ENCODE results near the gene KRTAP19-4. TPM values are rescaled to one million over a fixed set of nuclear protein-coding genes. Genes with fewer than 3 reads are reported as not detected.
"Not testable (repeated sequence)": the region's sequence is repeated elsewhere in the genome, so short reads cannot be mapped to it uniquely, and the experiment has no call there.

Gene KRTAP19-4, protein sequence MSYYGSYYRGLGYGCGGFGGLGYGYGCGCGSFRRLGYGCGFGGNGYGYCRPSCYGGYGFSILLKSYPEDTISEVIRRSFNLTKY
- not detected for total RNA-seq

DNA sequence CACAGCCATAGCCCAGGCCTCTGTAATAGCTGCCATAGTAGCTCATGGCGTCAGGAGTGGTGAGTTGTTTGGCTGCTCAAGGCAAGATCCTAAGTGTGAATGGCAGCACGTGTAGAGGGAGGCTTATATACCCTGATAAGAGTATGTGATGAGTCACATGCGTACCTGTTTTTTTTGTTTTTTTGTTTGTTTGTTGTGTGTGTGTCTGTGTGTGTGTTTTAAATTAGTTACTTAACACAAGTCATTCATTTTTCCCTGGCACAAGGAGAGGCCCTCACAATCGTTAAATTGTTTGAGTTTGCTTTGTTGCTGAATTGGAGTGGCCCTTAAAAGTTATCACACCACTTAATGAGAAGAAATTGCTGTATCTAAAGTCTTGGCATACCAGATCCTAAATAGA, at the start of gene KRTAP19-4:
Gene KRTAP19-4, minus strand, starts transcription at position 101 of the 400 bp plus-strand sequence. Its CDS starts 55 bp downstream, at position 46.
- TF ChIP-seq EP300 (IDR thresholded peaks at IDR 0.05), result no peak
- TF ChIP-seq, protein P1, sequence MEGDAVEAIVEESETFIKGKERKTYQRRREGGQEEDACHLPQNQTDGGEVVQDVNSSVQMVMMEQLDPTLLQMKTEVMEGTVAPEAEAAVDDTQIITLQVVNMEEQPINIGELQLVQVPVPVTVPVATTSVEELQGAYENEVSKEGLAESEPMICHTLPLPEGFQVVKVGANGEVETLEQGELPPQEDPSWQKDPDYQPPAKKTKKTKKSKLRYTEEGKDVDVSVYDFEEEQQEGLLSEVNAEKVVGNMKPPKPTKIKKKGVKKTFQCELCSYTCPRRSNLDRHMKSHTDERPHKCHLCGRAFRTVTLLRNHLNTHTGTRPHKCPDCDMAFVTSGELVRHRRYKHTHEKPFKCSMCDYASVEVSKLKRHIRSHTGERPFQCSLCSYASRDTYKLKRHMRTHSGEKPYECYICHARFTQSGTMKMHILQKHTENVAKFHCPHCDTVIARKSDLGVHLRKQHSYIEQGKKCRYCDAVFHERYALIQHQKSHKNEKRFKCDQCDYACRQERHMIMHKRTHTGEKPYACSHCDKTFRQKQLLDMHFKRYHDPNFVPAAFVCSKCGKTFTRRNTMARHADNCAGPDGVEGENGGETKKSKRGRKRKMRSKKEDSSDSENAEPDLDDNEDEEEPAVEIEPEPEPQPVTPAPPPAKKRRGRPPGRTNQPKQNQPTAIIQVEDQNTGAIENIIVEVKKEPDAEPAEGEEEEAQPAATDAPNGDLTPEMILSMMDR (IDR thresholded peaks at IDR 0.05), result no peak
- no peak for DNase-seq (ENCODE audit: extremely low spot score)
- H3K4me3 ChIP-seq, result no peak within 1 kb of the TSS
- intact Hi-C loops (cut with DNase I), result no loop called here
- no peaks in the 10 kb centered on the region for H3K9me3 ChIP-seq
- H3K36me3 ChIP-seq, result no peaks in the 10 kb centered on the region
- H3K27me3 ChIP-seq, result no peaks in the 10 kb centered on the region
- no peaks in the 10 kb centered on the region for H3K4me1 ChIP-seq
- no peak within 1 kb of the TSS for H3K27ac ChIP-seq (replicated peaks in 1 of 4)
- 84% methylated on average over 4 of the region's 4 CpGs for WGBS

DNA sequence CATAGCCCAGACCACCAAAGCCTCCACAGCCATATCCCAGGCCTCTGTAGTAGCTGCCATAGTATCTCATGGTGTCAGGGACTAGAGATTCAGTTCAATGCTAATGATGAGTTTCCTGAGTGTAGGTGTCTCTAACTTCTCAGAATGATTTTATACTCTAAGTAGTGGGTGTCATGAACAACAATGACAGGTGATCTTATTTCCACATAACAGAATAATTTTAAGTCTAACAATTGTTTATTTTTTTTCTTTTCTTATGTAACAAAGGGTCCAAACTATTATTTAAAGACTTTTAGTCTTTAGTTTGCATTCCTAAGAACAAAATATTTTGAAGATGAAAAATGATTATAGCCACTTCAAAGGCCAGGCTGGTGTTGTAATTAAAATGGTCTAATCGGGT, 44.8 kb upstream of the KRTAP19-4 start, which contains the start of gene KRTAP19-6:
Gene KRTAP19-6, minus strand, starts transcription at position 101 of the 400 bp plus-strand sequence. Its CDS starts 31 bp downstream, at position 70.
- 74% methylated on average over 1 of the region's 1 CpG for WGBS
- intact Hi-C loops (cut with DNase I), result no loop called here
- H3K27me3 ChIP-seq, result no peaks in the 10 kb centered on the region
- peaks cover 0 to 4% (median 0%) of the 10 kb centered on the region in 4 donors for H3K9me3 ChIP-seq
- no peaks in the 10 kb centered on the region for H3K36me3 ChIP-seq
- DNase-seq (ENCODE audit: extremely low spot score), result no peak
- H3K4me3 ChIP-seq, result no peak within 1 kb of the TSS
- TF ChIP-seq, protein P1 (IDR thresholded peaks at IDR 0.05), result no peak
- TF ChIP-seq POLR2AphosphoS5 (IDR thresholded peaks at IDR 0.05), result no peak
- no peak for TF ChIP-seq POLR2A (IDR thresholded peaks at IDR 0.05; ENCODE audit: low read depth)
- TF ChIP-seq EP300 (IDR thresholded peaks at IDR 0.05), result no peak
- H3K4me1 ChIP-seq, result no peaks in the 10 kb centered on the region
- H3K27ac ChIP-seq (replicated peaks in 1 of 4), result no peak within 1 kb of the TSS

DNA sequence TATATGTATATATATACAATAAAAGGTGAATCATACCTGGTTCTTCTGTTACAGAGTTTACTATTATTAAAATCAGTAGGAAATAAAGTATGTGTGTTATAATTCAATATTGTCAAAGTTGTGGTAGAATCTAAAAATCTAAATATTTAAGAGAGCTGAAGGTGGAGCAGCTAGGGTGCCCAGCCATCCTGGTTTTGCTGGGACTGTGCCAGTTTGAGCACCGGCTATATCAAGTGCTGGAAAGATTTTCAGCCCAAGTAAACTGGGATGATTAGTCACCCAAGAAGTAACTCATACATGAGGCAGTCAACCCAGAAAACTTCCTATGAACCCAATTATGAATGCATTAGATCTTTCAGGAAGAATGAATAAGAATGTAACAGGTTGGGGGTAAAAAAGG, 21.9 kb upstream of the KRTAP19-4 start:
- Histone ChIP-seq H3K36me3 (no peaks in the 10 kb centered on the region), H3K4me1 (no peaks in the 10 kb centered on the region), H3K27me3 (no peaks in the 10 kb centered on the region), H3K9me3 (no peaks in the 10 kb centered on the region), H3K4me3 (no peak overlapping the region), H3K27ac (replicated peaks in 1 of 4) (no peak overlapping the region)
- no peak for DNase-seq (ENCODE audit: extremely low spot score)
- intact Hi-C loops (cut with DNase I), result no loop called here
- WGBS, result 68% methylated on average over 1 of the region's 1 CpG
- TF ChIP-seq POLR2AphosphoS5 (IDR thresholded peaks at IDR 0.05) (no peak), POLR2A (IDR thresholded peaks at IDR 0.05; ENCODE audit: low read depth) (no peak), EP300 (IDR thresholded peaks at IDR 0.05) (no peak)
- TF ChIP-seq, protein P1 (IDR thresholded peaks at IDR 0.05), result no peak

DNA sequence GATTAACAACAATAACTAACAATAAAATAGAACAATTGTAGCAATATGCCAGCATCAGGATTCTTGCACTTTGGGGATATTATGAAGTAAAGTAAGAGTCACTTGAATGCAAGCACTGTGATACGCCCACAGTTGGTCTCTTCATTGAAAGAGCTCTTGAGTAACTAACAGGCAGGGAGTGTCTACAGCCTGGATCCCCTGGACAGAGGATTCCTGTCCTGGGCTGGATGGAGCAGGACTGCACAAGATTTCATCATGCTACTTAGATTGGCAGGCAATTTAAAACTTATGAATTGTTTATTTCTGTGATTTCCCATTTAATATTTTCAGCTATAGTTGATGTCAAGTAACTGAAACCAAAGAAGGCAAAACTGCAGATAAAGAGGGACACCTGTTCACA, 18.7 kb upstream of the KRTAP19-4 start:
- 59% methylated on average over 1 of the region's 1 CpG for WGBS
- no peaks in the 10 kb centered on the region for H3K4me1 ChIP-seq
- H3K27me3 ChIP-seq, result no peaks in the 10 kb centered on the region
- no peaks in the 10 kb centered on the region for H3K9me3 ChIP-seq
- TF ChIP-seq POLR2AphosphoS5 (IDR thresholded peaks at IDR 0.05), result no peak
- TF ChIP-seq, protein P1 (IDR thresholded peaks at IDR 0.05), result no peak
- TF ChIP-seq EP300 (IDR thresholded peaks at IDR 0.05), result no peak
- no peak for TF ChIP-seq POLR2A (IDR thresholded peaks at IDR 0.05; ENCODE audit: low read depth)
- intact Hi-C loops (cut with DNase I), result no loop called here
- no peaks in the 10 kb centered on the region for H3K36me3 ChIP-seq
- H3K27ac ChIP-seq (replicated peaks in 1 of 4), result no peak overlapping the region
- no peak for DNase-seq (ENCODE audit: extremely low spot score)
- H3K4me3 ChIP-seq, result no peak overlapping the region

DNA sequence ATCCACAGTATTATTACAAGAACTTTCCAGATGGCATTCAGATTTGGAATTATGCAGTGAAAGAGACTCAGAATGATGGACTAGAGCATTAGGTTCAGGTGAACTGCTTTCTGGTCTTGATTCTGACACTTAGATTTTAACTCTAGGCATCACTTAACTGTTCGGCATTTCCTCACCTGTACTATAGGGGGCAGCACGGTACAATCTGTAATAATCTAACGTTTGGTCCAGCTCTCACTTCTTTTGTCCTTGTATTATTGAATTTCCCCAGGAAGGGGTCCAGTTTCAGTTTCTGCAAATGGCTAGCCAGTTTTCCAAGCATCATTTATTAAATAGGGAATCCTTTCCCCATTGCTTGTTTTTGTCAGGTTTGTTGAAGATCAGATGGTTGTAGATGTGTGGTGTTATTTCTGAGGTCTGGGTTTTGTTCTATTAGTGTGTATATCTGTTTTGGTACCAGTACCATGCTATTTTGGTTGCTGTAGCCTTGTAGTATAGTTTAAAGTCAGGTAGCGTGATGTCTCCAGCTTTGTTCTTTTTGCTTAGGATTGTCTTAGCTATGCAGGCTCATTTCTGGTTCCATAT, 8.7 kb upstream of the KRTAP19-4 start:
- H3K27me3 ChIP-seq; H3K9me3 ChIP-seq; intact Hi-C loops (cut with DNase I); H3K4me1 ChIP-seq; H3K27ac ChIP-seq (replicated peaks in 1 of 4); H3K4me3 ChIP-seq; H3K36me3 ChIP-seq; DNase-seq (ENCODE audit: extremely low spot score): not testable (repeated sequence)
- WGBS, result 35% methylated on average over 4 of the region's 4 CpGs

All from esophagus muscularis mucosa (tissue), 4 donors.